CD4-positive, alpha-beta T cell treated with Interleukin-1 beta for 1 hour (primary cell): ENCODE measurements around the gene HSDL1.

Source experiments
- DNase-seq, 2 donors: peaks; one replicate each; pipeline ENCODE4 v3.0.0-alpha.2; 2020 to 2022

HSDL1 gene

GRCh38 chr16:84144859-84145639 is at the start of gene HSDL1, which contains the start of gene DNAAF1:
TSS of gene HSDL1 (minus strand) at chr16:84145177. CDS start at chr16:84131321, 13,856 bp downstream.
TSS of gene DNAAF1 (plus strand) at chr16:84145308. CDS start at chr16:84145441, 133 bp downstream.
- peak; percentile 92 to 94 for DNase-seq

DNA sequence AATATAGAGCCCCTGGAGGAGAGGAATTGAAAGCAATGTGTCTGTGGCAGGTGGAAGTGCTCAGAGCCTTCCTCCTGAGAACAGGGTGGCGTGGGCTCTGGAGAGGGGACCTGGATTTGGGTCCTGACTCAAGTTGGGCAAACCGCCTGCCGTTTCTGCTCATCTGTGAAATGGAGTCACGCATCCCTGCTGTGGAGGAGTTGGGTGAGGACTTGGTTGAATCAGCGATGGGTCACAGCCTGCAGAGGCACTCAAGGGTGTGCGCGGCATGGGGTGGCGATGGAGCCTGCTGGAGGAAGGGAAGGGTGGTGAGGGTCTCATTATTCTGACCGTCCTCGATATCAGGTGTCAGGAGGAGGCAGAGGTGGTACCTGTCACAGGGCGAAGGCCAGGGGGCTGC is 49.0 kb upstream of the HSDL1 start:
- no peak for DNase-seq

DNA sequence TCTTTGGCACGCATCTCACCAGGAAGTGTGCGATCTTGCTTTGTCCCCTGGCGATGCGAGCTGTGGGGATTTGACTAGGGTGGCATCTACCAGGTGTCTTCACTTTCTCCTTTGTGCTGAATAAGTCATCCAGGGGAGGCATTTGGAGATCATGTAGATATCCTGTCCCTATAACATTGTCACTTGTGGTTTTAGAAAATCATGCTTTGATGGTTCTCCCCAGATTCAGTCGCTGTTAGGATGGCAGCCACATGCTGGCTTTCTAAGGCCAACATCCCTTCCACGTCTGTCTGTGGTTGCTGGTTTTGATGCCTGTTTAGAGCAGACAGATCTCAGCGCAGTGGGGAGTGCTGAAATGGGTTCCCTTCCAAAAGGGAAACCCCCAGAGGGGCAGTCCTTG is 48.5 kb upstream of the HSDL1 start:
- DNase-seq = no peak

GRCh38 chr16:84191466-84191865 is 46.5 kb upstream of the HSDL1 start:
- no peak for DNase-seq

DNA sequence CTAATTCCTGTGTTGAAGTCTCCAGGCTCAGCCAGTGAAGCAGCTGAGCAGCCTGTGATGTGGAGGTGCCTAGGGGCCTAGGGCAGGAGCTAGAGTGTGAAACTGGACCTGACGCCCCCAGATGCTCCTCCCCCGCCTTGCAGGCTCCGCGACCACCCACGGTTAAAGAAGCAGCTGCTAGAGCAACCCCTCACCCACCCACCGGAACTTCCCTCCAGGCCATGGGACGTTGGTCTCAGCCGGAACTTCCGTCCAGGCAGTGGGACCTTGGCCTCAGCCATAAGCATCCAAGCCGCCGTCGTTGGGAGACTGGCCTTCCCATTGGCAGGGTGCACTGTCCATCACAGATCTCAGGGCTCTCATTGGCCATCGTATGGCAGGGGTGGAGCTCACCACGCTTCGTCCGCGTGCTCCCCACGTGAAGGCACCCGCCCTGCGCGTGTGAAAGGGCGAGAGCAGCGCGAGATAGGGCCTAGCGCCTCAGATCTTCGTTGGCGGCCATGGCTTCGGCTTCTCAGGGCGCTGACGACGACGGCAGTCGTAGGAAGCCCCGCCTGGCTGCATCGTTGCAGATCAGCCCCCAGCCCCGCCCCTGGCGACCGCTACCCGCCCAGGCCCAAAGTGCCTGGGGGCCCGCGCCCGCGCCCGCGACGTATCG is 45.9 kb upstream of the HSDL1 start, which contains the start of gene ADAD2:
Gene ADAD2, plus strand, starts transcription at position 427 of the 658 bp plus-strand sequence. Its CDS starts 74 bp downstream, at position 501.
- DNase-seq = no peak

DNA sequence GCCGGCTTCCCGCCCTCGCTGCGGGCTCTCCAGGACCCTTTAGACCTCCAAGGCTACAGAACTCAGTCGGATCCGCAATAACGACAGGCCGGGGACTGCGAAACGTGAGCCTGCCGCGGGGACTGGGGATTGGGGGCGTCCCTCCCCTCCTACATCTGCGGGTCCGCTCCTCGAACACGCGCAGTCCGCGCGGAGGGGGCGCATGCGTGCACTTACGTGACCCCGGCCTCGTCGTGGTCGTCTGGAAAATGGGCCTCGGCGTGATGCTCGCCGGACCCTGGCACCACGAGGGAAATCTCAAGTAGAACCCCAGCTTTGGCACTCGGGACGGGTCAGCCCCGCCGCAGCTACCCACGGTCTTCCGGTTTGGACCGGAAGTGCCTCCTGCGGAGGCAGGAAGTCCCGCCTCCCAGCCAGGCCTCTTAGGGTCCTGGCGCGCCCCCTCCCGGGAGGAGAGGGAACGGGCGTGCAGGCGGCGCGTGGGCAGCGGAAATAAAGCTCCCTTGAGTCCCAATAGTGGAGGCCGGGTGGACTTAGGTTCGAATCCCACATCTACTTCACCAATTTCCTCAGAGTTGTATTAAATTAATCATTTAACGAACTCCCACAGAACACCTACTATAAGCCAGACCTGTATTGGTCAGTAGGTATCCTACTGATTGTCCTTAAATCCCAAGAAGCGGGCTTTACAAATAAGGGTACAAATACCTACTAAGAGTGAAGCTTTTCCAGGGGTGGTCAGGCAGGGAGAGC is 41.9 kb upstream of the HSDL1 start, which contains the start of gene TAF1C:
Gene TAF1C, minus strand, starts transcription at position 373 of the 753 bp plus-strand sequence. CDS start 2,069 bp downstream, outside the sequence.
- peak; percentile 91 for DNase-seq

- DNase-seq = no peak
Measured at GRCh38 chr16:84184775-84185174, 39.8 kb upstream of the HSDL1 start.

GRCh38 chr16:84183911-84184591 is 39.1 kb upstream of the HSDL1 start:
- DNase-seq = no peak

DNA sequence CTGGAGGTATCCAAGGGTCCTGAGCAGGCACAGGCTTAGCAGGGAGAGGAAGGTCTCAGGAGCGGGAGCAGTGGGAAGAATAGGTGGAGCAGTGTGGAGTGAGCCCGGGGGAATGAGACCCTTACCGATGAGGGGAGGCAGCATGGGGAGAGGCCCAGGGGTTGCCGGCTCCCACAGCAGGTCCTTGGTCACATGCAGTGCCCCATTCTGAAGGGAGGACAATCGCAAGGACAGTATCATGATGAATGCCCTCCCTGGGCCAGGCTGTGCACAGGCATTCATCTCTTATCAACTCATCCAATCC is 38.5 kb upstream of the HSDL1 start:
- no peak for DNase-seq

DNA sequence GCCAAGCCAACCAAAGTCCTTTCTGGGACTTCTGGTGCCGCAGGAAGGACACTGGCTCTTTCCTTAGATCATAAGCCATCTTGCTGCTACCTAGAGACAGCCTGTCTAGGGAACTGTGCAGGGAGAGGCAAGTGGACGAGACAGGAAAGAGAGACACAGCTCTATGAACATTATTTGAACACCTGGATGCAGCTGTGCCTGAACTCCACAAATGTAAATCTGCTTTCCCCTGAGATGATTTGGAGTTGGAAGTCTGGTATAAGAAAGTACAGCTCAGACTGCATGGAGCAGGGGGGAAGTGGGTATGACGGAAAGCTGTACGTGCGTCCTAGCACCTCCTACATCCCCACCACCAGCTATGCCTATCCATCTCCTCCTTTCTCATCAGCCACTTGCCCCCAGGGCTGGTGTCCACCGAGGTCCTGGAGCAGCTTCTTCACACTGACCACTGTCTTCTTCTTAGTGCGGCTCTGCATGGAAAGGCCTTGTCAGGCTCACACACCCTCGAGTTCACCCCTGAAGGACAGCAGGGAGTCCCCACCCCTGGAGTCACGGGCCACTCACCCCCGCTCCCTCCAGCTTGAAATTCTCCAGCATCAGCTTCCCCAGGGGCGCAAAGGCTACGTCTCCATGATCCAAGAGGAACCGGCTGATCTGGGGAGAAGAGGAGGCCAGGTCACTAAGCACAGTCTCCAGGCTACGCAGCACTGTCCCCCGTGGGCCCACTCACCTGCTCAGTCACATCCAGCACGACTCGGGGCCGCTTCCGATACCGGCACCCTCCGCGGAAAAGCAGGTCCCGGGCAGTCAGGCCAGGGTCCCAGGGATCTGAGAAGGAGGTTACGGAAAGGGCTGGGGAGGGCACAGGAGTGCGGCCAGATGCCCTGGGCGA is 37.9 kb upstream of the HSDL1 start:
- no peak for DNase-seq

DNA sequence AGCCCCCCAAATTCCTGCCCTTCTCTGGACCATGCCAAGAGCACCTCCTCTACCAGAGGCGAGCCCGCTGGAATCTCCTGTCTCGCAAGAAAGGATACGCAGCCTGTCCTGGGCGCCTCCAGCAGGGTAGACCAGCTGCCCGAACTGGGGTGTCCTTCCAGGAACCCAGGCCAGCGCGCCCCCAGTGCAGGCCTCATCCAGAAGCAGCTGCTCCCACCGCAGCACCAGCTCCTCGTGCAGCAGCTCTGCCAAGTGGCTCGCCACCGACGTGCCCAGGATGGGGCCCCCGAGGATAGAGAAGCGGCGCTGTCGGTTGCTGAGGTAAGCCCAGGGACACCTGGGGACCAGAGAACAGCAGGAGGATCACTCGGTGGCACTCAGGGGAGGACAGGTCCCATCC is 37.1 kb upstream of the HSDL1 start:
- no peak for DNase-seq

GRCh38 chr16:84181144-84181915 is 36.4 kb upstream of the HSDL1 start:
- no peak for DNase-seq

DNA sequence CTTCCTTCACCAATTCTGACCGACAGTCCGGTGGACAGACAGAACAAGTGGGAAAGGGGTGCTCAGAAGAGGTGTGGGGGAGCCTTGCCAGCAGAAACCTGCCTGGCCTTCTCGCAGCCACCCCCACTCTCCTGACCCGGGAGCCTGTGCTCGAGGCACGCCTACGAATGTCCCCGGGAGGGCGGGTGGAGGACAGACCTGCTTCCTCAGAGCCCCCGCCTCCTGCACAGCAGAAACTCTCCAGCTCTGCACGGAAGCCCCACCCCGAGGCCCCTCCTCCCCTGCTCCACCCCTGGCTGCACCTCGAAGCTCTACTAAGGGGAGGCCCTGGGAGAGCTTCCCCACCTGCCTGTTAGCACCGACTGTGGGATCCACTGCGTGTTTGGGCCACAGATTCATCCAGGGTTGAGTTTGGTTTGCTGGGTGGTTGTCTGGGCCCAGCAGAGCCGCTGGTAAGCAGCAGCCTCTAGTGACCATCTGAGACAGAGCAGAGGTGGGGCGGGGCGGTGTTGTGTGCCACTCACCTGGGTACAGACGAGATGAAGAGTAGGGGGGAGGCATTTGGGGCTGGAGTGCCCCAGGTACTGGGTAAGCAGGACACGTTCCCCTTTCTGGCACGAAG is 35.7 kb upstream of the HSDL1 start:
- no peak for DNase-seq

GRCh38 chr16:84179612-84180320 is 34.8 kb upstream of the HSDL1 start:
- no peak for DNase-seq

DNA sequence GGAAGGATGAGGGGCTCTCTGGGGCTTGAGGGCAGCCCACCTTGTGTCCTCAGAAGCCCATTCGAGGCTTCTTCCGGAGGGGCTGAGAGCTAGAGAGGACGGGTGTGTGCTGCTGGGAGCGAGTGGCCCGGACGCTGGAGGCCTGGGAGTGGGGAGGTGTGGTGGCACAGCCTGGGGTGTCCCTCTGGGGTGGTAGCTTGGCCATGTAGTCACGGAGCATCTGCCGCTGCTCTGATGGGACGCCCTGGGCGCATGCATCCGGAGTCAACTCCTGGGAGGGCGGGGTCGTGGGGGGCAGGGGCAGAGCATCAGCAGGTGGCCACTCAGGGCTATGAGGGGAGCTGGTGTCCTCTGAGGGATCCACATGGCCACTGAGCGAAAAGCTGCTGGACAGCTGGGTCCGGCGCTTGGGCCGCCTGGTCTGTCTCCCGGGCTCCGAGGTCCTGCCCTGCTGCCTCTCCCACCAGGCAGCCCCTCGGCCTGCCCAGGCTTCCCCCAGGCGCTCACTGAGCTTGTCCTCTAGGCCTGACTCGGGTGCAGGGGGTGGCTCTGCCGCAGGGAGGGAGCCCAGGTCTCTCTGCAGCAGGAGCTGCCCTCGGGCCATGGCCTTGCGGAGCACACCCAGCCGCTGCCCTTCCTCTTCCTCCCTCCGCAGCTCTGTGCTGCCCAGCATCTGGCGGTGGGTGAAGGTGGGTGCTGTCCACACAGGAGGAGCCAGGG is 34.1 kb upstream of the HSDL1 start:
- DNase-seq = no peak

DNA sequence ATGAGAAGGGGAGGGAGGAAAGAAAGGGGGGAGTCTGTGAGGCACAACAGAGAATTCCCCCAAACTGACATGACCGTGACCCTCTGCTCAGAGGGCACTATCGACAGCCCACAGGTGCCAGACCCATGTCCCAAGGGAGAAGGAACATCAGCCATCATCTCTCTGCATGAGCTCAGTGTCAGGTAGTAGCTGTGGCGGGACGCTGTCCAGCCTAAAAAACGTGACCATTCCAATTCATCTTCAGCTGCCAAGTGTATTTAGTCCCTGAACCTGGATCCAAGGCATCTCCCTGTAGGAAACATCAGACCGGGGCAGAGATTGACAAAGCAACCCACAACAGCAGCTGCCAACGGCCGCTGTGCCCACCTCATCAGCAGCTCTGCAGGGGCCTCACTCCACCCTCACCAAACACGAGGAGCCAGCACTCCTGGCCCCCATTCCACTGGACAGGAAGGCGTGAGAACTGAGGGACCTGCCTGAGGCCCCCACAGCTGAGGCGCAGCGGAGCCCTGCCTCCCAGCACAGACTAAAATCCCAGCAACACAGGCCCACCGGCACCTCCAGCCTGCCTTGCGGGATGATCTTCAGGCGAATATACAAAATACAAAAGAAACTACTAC is 33.3 kb upstream of the HSDL1 start:
- DNase-seq = no peak

DNA sequence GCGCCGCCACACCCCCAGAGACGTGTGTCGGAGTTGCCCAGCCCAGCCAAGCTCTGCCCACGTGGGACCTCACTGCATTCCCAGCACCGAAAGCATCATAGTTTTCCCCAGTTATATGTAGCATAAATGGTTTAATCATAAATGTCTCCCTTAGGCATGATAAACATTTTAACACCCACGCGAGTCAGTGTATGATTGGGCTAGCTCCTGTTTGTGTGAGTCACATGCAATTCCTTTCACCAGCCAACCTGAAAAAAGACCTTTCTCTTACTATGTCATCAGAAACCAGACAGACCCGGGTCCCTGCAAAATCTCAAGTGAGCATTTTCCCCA is 32.7 kb upstream of the HSDL1 start:
- DNase-seq = no peak

DNA sequence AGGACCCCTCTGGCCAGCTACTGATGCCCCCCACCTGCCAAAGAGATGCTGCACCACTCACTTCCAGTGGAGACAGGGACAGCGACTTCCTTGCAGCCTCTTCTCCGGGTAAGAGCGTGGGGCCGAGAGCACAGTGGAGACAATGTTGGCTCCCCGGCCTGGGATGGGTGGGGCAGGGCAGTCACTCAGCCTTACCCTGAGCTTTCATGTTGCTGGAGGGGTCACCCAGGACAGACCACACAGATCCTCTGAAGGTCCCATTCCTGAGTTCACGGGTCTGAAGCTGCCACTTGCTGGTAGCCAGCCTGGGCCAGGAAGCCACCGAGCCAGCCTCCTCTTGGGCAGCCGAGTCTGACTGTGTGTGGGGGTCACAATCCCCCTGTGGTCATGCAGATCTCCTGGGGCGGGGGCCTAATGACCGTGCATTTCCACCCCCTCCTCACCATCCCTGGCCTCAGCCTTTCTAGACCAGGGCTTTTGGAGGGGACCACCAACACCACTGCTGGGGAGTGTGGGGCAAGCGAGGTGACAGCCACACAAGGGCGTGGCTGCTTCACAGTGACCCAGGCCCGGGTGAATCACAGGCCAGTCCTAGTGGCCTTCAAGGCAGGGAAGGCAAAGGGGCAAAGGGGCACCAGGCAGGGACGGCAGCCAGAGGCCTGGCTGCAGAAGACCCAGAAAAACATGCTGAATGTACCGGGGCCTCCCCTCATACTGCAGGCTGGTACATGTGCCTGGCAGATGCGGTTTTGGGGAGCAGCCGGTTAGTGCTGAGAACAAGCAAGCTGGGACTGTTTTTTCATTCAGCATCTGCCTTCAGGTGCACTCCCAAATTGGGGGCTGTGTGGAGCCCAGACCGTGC is 31.4 kb upstream of the HSDL1 start:
- DNase-seq = peak in 1 of 2 donors; percentile 17
